ENCODE measurements around the gene MALRD1. TPM values are rescaled to one million over a fixed set of nuclear protein-coding genes. Genes with fewer than 3 reads are reported as not detected.

Gene MALRD1
- total and polyA plus RNA-seq, 10 donors: 0.06 to 1.6 (median 0.43) TPM

DNA sequence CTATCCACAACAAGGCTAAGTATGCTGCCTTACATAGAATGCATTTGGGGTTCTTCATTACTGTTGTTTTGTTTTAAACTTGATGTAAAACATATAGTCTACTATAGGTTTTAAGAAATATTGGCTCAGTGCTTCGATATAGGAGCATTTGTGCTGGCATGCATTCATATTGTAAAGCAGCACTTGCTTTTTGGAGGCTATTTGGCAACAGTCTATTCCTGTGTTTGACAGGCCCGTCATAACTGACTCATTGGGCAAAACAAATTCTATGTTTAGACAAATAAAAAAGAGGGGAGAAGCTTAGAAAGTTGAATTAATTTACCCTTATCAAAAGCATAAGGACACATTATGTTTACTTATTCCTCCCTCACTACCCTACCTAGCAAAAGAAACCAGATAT, 729.2 kb downstream of the MALRD1 start:
- H3K27ac ChIP-seq: no peak overlapping the region
- H3K27me3 ChIP-seq (replicated peaks in 1 of 7): no peaks in the 10 kb centered on the region
- intact Hi-C loops (cut with DNase I; ENCODE audit: low total_unique reads): no loop called here
- DNase-seq: no peak
- H3K9me3 ChIP-seq: peaks cover 0 to 4% (median 0%) of the 10 kb centered on the region in 8 donors
- H3K36me3 ChIP-seq: no peaks in the 10 kb centered on the region
- H3K4me1 ChIP-seq: peaks cover 0 to 2% (median 0%) of the 10 kb centered on the region in 6 donors
- H3K4me3 ChIP-seq: no peak overlapping the region
- no peak for TF ChIP-seq POLR2AphosphoS5 (IDR thresholded peaks at IDR 0.05)
- TF ChIP-seq POLR2A (IDR thresholded peaks at IDR 0.05): no peak
- TF ChIP-seq CTCF (IDR thresholded peaks at IDR 0.05 in 8 of 11, conservative IDR thresholded peaks at IDR 0.05 in 3 of 11): no peak
- WGBS, 5 donors: 35 to 61% (median 49%) methylated on average over 2 of the region's 2 CpGs

DNA sequence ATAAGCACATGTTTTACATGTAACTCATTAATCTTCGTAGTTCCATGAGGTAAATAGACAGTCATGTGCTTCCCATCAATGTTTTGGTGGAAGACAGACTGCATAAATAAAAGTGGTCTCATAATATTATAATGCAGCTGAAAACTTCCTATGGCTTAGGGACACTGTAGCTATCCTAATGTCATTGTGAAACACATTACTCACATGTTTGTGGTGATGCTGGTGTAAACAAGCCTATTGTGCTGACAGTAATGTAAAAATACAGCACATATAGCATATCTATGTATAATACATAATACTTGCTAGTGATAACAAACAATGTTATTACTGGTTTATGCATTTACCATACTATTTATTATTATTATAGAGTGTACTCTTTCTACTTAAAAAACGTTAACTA, 730.4 kb downstream of the MALRD1 start:
- 76 to 87% (median 81%) methylated on average over 2 of the region's 2 CpGs for WGBS, 5 donors
- H3K9me3 ChIP-seq: no peaks in the 10 kb centered on the region
- intact Hi-C loops (cut with DNase I; ENCODE audit: low total_unique reads): no loop called here
- no peak overlapping the region for H3K4me3 ChIP-seq
- no peaks in the 10 kb centered on the region for H3K4me1 ChIP-seq
- no peak overlapping the region for H3K27ac ChIP-seq
- no peaks in the 10 kb centered on the region for H3K27me3 ChIP-seq (replicated peaks in 1 of 7)
- DNase-seq: no peak
- no peaks in the 10 kb centered on the region for H3K36me3 ChIP-seq
- no peak for TF ChIP-seq POLR2AphosphoS5 (IDR thresholded peaks at IDR 0.05)
- no peak for TF ChIP-seq CTCF (IDR thresholded peaks at IDR 0.05 in 8 of 11, conservative IDR thresholded peaks at IDR 0.05 in 3 of 11)
- TF ChIP-seq POLR2A (IDR thresholded peaks at IDR 0.05): no peak

GRCh38 chr10:19782430-19783089, 734.0 kb downstream of the MALRD1 start:
- no peak for TF ChIP-seq CTCF (IDR thresholded peaks at IDR 0.05 in 8 of 11, conservative IDR thresholded peaks at IDR 0.05 in 3 of 11)
- no peak for TF ChIP-seq POLR2A (IDR thresholded peaks at IDR 0.05)
- no peak for TF ChIP-seq POLR2AphosphoS5 (IDR thresholded peaks at IDR 0.05)
- Histone ChIP-seq H3K9me3 (no peaks in the 10 kb centered on the region), H3K27ac (no peak overlapping the region), H3K4me3 (no peak overlapping the region), H3K4me1 (no peaks in the 10 kb centered on the region), H3K27me3 (replicated peaks in 1 of 7) (no peaks in the 10 kb centered on the region), H3K36me3 (no peaks in the 10 kb centered on the region)
- WGBS, 5 donors: 28 to 39% (median 32%) methylated on average over 6 of the region's 6 CpGs
- intact Hi-C loops (cut with DNase I; ENCODE audit: low total_unique reads): no loop called here
- no peak for DNase-seq

GRCh38 chr10:19783721-19784120, 735.1 kb downstream of the MALRD1 start:
- WGBS, 5 donors: 89 to 98% (median 95%) methylated on average over 4 of the region's 4 CpGs
- intact Hi-C loops (cut with DNase I; ENCODE audit: low total_unique reads): no loop called here
- Histone ChIP-seq H3K4me1 (no peaks in the 10 kb centered on the region), H3K9me3 (no peaks in the 10 kb centered on the region), H3K27me3 (replicated peaks in 1 of 7) (no peaks in the 10 kb centered on the region), H3K27ac (no peak overlapping the region), H3K36me3 (no peaks in the 10 kb centered on the region), H3K4me3 (no peak overlapping the region)
- no peak for DNase-seq
- TF ChIP-seq POLR2AphosphoS5 (IDR thresholded peaks at IDR 0.05) (no peak), POLR2A (IDR thresholded peaks at IDR 0.05) (no peak), CTCF (IDR thresholded peaks at IDR 0.05 in 8 of 11, conservative IDR thresholded peaks at IDR 0.05 in 3 of 11) (no peak)

Small RNA genes lying within 50 kb of the gene (small RNA-seq; reads per million reads assigned to genes)
- gene AL354695.1 (0 reads per million in 4 donors), gene HMGN1P20 (0 reads per million in 4 donors), gene RF00012 (0 reads per million in 4 donors), gene RNA5SP303 (233 to 541 (median 397) reads per million in 4 donors)
